H1 (cell line): ENCODE measurements around the gene RGCC. TPM values are rescaled to one million over a fixed set of nuclear protein-coding genes. Genes with fewer than 3 reads are reported as not detected.

Experiments
- CTCF ChIA-PET: fragments of 300-600 bp; sonication (Branson Sonifier 250); formaldehyde crosslinking; loops from one replicate; lab custom pipeline; 2021; ENCODE audit not compliant: partially characterized antibody; lab: Charles Lee
- POLR2A ChIA-PET: fragments of 300-600 bp; sonication (Branson Sonifier 250); formaldehyde crosslinking; loops from one replicate; lab custom pipeline; 2021; ENCODE audit warnings: inconsistent platforms; ENCODE audit not compliant: partially characterized antibody; lab: Charles Lee
- DNase-seq, 2 experiments: peaks; one replicate each; pipeline versions ENCODE4 v3.0.0 to v3.0.0-alpha.2; 2010 to 2022; ENCODE audit warnings: low spot score in 2 of 2, low read depth in 1 of 2, mixed read lengths in 1 of 2
- FAIRE-seq: peaks from 2 replicates; lab custom pipeline; 2011; peaks lifted over from hg19 to GRCh38; lab: Jason Lieb, UNC
- H2AFZ ChIP-seq: 2 replicates; pipeline ENCODE4 v1.8.1; 2012; ENCODE audit warnings: low read length, inconsistent platforms
- H2AK5ac ChIP-seq: 2 replicates; pipeline ENCODE4 v1.6.1; 2013; ENCODE audit warnings: low read depth, low read length
- H2BK120ac ChIP-seq: replicated peaks from 2 replicates; pipeline ENCODE3; 2013; ENCODE audit warnings: low read depth, low read length, inconsistent platforms
- H2BK12ac ChIP-seq: 2 replicates; pipeline ENCODE4 v1.6.1; 2013; ENCODE audit warnings: low read depth, low read length
- H2BK15ac ChIP-seq: 2 replicates; pipeline ENCODE4 v1.6.1; 2013; ENCODE audit warnings: low read length
- H2BK20ac ChIP-seq: 2 replicates; pipeline ENCODE4 v1.6.1; 2013; ENCODE audit warnings: low read length
- H2BK5ac ChIP-seq: 2 replicates; pipeline ENCODE4 v1.6.1; 2013; ENCODE audit warnings: low read depth, low read length
- H3K14ac ChIP-seq: 2 replicates; pipeline ENCODE4 v1.6.1; 2013; ENCODE audit warnings: inconsistent platforms; ENCODE audit not compliant: insufficient read length
- H3K18ac ChIP-seq: 2 replicates; pipeline ENCODE4 v1.6.1; 2013; ENCODE audit warnings: low read length; ENCODE audit errors: extremely low read depth
- H3K23ac ChIP-seq: 2 replicates; pipeline ENCODE4 v1.6.1; 2013; ENCODE audit warnings: inconsistent platforms; ENCODE audit not compliant: insufficient read length
- H3K23me2 ChIP-seq: 2 replicates; pipeline ENCODE4 v1.6.1; 2013; ENCODE audit warnings: low read depth, low read length
- H3K27ac ChIP-seq: 2 replicates; pipeline ENCODE4 v1.6.1; 2011; ENCODE audit warnings: low read depth, low read length, inconsistent platforms
- H3K27me3 ChIP-seq, 4 experiments: replicated peaks in 1 of 4; 1 replicate in 1 of 4; 2 replicates in 3 of 4; pipeline versions ENCODE4 v1.6.1 to v1.8.1; 2011 to 2013; ENCODE audit warnings: low read length in 3 of 4, mild to moderate bottlenecking in 3 of 4, inconsistent platforms in 2 of 4, mixed read lengths in 2 of 4, moderate library complexity in 1 of 4; ENCODE audit not compliant: control insufficient read depth in 3 of 4, insufficient read depth in 3 of 4; ENCODE audit errors: extremely low read depth in 1 of 4
- H3K36me3 ChIP-seq, 4 experiments: 2 replicates each; pipeline versions ENCODE4 v1.6.1 to v1.8.1; 2011 to 2013; ENCODE audit warnings: mild to moderate bottlenecking in 4 of 4, low read length in 3 of 4, moderate library complexity in 2 of 4, control low read depth in 1 of 4, inconsistent platforms in 1 of 4; ENCODE audit not compliant: insufficient read depth in 4 of 4, control insufficient read depth in 2 of 4
- H3K4ac ChIP-seq: replicated peaks from 2 replicates; pipeline ENCODE3; 2013; ENCODE audit warnings: low read length, low read depth, mixed read lengths, inconsistent platforms; ENCODE audit not compliant: insufficient read length
- H3K4me1 ChIP-seq, 4 experiments: replicated peaks in 1 of 4; 1 replicate in 1 of 4; 2 replicates in 3 of 4; pipeline versions ENCODE4 v1.6.1 to v1.8.1; 2011 to 2013; ENCODE audit warnings: low read length in 3 of 4, inconsistent platforms in 2 of 4, mixed read lengths in 1 of 4; ENCODE audit not compliant: insufficient read depth in 4 of 4, control insufficient read depth in 3 of 4
- H3K4me2 ChIP-seq, 2 experiments: 2 replicates each; pipeline versions ENCODE4 v1.6.1 to v1.8.1; 2011 to 2013; ENCODE audit warnings: low read depth in 2 of 2, low read length in 2 of 2, control low read depth in 1 of 2, inconsistent platforms in 1 of 2, mild to moderate bottlenecking in 1 of 2; ENCODE audit not compliant: insufficient read depth in 1 of 2
- H3K4me3 ChIP-seq, 4 experiments: fragments of 200-600, 300-600 bp in 1 of 4; sonication (generic), shearing (Covaris generic), sonication (Bioruptor Twin) in 1 of 4; 2 replicates each; pipeline versions ENCODE4 v1.5.1 to v1.8.1; 2011 to 2016; ENCODE audit warnings: low read length in 4 of 4, low read depth in 3 of 4, control low read depth in 2 of 4, inconsistent platforms in 2 of 4, mild to moderate bottlenecking in 2 of 4, mixed read lengths in 1 of 4, moderate library complexity in 1 of 4; ENCODE audit not compliant: insufficient read depth in 2 of 4; ENCODE audit errors: extremely low read depth in 1 of 4
- H3K56ac ChIP-seq: replicated peaks from 2 replicates; pipeline ENCODE3; 2013; ENCODE audit warnings: low read depth, mild to moderate bottlenecking, mixed read lengths, low read length, inconsistent platforms; ENCODE audit not compliant: insufficient read length
- H3K79me1 ChIP-seq: 2 replicates; pipeline ENCODE4 v1.6.1; 2013; ENCODE audit warnings: low read depth, low read length, control low read depth
- H3K79me2 ChIP-seq, 2 experiments: 2 replicates each; pipeline versions ENCODE4 v1.6.1 to v1.8.1; 2012 to 2013; ENCODE audit warnings: low read length in 2 of 2, mild to moderate bottlenecking in 2 of 2, inconsistent platforms in 1 of 2; ENCODE audit not compliant: insufficient read depth in 2 of 2, control insufficient read depth in 1 of 2
- H3K9ac ChIP-seq, 4 experiments: replicated peaks in 1 of 4; 1 replicate in 1 of 4; 2 replicates in 3 of 4; pipeline versions ENCODE4 v1.6.1 to v1.8.1; 2011 to 2013; ENCODE audit warnings: low read depth in 3 of 4, low read length in 3 of 4, control low read depth in 2 of 4, mild to moderate bottlenecking in 2 of 4, moderate library complexity in 2 of 4, inconsistent platforms in 1 of 4; ENCODE audit errors: extremely low read depth in 1 of 4
- H3K9me3 ChIP-seq, 2 experiments: 2 replicates each; pipeline versions ENCODE4 v1.6.1 to v1.8.1; 2012 to 2013; ENCODE audit warnings: mild to moderate bottlenecking in 2 of 2, moderate library complexity in 2 of 2, control low read depth in 1 of 2, inconsistent platforms in 1 of 2, low read depth in 1 of 2, low read length in 1 of 2, mixed read lengths in 1 of 2; ENCODE audit not compliant: insufficient read depth in 2 of 2
- H4K20me1 ChIP-seq, 2 experiments: replicated peaks in 1 of 2; 2 replicates each; pipeline versions ENCODE3 to v1.8.1; 2011 to 2013; ENCODE audit warnings: inconsistent platforms in 2 of 2, low read length in 2 of 2, mild to moderate bottlenecking in 1 of 2; ENCODE audit not compliant: insufficient read depth in 2 of 2, control insufficient read depth in 1 of 2
- H4K5ac ChIP-seq: 2 replicates; pipeline ENCODE4 v1.6.1; 2013; ENCODE audit warnings: low read length, low read depth, mixed read lengths, inconsistent platforms; ENCODE audit not compliant: insufficient read length
- H4K8ac ChIP-seq: 2 replicates; pipeline ENCODE4 v1.8.0; 2013; ENCODE audit warnings: mild to moderate bottlenecking, moderate library complexity, low read length, inconsistent platforms; ENCODE audit not compliant: insufficient read depth; ENCODE audit errors: extremely low read depth
- H4K91ac ChIP-seq: replicated peaks from 2 replicates; pipeline ENCODE3; 2013; ENCODE audit warnings: low read length, mixed read lengths, inconsistent platforms; ENCODE audit not compliant: insufficient read length
- WGBS, 2 experiments: shearing (Covaris generic) in 1 of 2; methylation state at CpG; one replicate each; pipeline versions ENCODE4 v1.1.6 to v1.1.7; 2013 to 2015; ENCODE audit warnings: low lambda C conversion rate in 2 of 2, mixed read lengths in 2 of 2, inconsistent platforms in 1 of 2, low coverage in 1 of 2, missing lambda C conversion rate in 1 of 2; ENCODE audit not compliant: insufficient replicate concordance in 2 of 2, insufficient coverage in 1 of 2, insufficient read length in 1 of 2; ENCODE audit errors: extremely low coverage in 1 of 2, missing lambda C conversion rate in 1 of 2; 5-methylcytosine and 5-hydroxymethylcytosine counted together
- polyA plus RNA-seq, 7 experiments: library from polyadenylated mRNA; depleted of rRNA in 3 of 7; stranded (reverse) in 5 of 7; unstranded in 2 of 7; fragments of >200 nt in 5 of 7; fragments of 200-250 nt in 2 of 7; gene quantifications; 1 replicate in 5 of 7; 2 replicates in 1 of 7; 4 replicates in 1 of 7; pipeline versions ENCODE4 v1.2.1 to v1.2.3, GENCODE V29; 2011 to 2013; ENCODE audit warnings: missing spikeins in 2 of 7, mixed read lengths in 2 of 7
- total RNA-seq: library from RNA; stranded (reverse); fragmentation: NEBNext Ultra II Directional; extraction: Animal tissue kit (Norgen Biotek cat#: 25700); gene quantifications from 2 replicates; pipeline ENCODE4 v1.2.1, GENCODE V29; 2021

RGCC gene
- total and polyA plus RNA-seq, 2 of the 8 experiments (the other 6 are each of a cell fraction or from before 2014, with no cell fraction given): 0.41 TPM; not detected in 1

DNA sequence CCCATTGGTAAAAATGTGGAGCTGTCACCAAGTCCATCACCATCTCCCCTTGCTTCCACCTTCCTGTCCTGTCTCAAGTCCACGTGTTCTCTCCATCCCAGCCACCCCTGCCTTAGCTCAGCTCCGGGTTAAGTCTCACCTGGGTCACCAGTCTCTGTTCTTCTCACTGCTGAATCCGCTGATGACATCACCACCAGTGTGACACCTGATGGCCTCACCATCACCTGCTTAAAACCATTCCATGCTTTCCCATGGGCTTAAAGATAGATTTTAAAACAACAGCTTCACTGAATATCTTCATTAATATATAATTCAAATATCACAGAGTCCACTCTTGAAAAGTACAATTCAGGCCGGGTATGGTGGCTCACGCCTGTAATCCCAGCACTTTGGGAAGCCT, 42.1 kb downstream of the RGCC start:
- Histone ChIP-seq H2BK120ac (no peak overlapping the region), H3K27me3 (no peaks in the 10 kb centered on the region; a peak in 1 of 7 replicates), H3K79me2 (no peaks in the 10 kb centered on the region), H3K27ac (no peak overlapping the region), H2AFZ (no peak overlapping the region), H3K23ac (no peak overlapping the region), H2BK20ac (no peak overlapping the region), H4K5ac (no peak overlapping the region), H3K36me3 (no peaks in the 10 kb centered on the region), H4K20me1 (no peaks in the 10 kb centered on the region), H3K14ac (no peak overlapping the region), H2AK5ac (no peak overlapping the region), H3K4me2 (no peak overlapping the region), H3K4me1 (no peaks in the 10 kb centered on the region), H2BK5ac (no peak overlapping the region), H3K79me1 (no peaks in the 10 kb centered on the region), H3K9ac (no peak overlapping the region), H2BK15ac (no peak overlapping the region), H3K4ac (no peak overlapping the region), H3K56ac (no peak overlapping the region), H3K18ac (no peak overlapping the region), H4K91ac (no peak overlapping the region), H4K8ac (no peak overlapping the region), H3K9me3 (0 out of 4 replicates have a peak, but pooled peaks cover 0 to 2% of the 10 kb centered on the region in 2 experiments), H3K4me3 (no peak overlapping the region), H3K23me2 (no peaks in the 10 kb centered on the region; the same call in 1 of the 2 replicates), H2BK12ac (no peak overlapping the region)
- POLR2A ChIA-PET: no interaction called here
- WGBS, 2 experiments: 80% methylated on average over 5 of the region's 5 CpGs; no CpG with 5 or more reads in 1 of the 2 experiments
- no peak for DNase-seq
- no peak for FAIRE-seq
- CTCF ChIA-PET: interaction anchor here (1.8 kb wide), 1 partner anchor 41 kb away, joined by 4 read pairs; no protein-coding TSS in a partner anchor
